Vagina (tissue), 2 donors: ENCODE measurements around the gene TET2. TPM values are rescaled to one million over a fixed set of nuclear protein-coding genes. Genes with fewer than 3 reads are reported as not detected.

Experiments
- DNase-seq, 2 donors: peaks; one replicate each; pipeline ENCODE4 v3.0.0-alpha.2; 2017; ENCODE audit errors: extremely low spot score in 2 of 2
- H3K27ac ChIP-seq: fragments of 200-600 bp; sonication (generic); one replicate; pipeline ENCODE4 v1.5.1; 2019
- H3K27me3 ChIP-seq: fragments of 200-600 bp; sonication (generic); one replicate; pipeline ENCODE4 v1.5.1; 2019
- H3K36me3 ChIP-seq, 2 donors: fragments of 200-600 bp; sonication (generic); one replicate each; pipeline ENCODE4 v1.5.1; 2017 to 2019
- H3K4me1 ChIP-seq: fragments of 200-600 bp; sonication (generic); one replicate; pipeline ENCODE4 v1.5.1; 2019
- H3K4me3 ChIP-seq, 2 donors: fragments of 200-600 bp; sonication (generic); 1 replicate in 1 of 2; 2 replicates in 1 of 2; pipeline ENCODE4 v1.5.1; 2016 to 2019
- H3K9me3 ChIP-seq: fragments of 200-600 bp; sonication (generic); one replicate; pipeline ENCODE4 v1.5.1; 2019
- CTCF ChIP-seq, 3 experiments: fragments of 450-650 bp in 2 of 3; fragments of 200-600 bp in 1 of 3; sonication (generic) in 1 of 3; IDR thresholded peaks; one replicate each; pipeline ENCODE4 v1.5.1; 2017 to 2019; ENCODE audit warnings: antibody characterized with exemption in 3 of 3, mild to moderate bottlenecking in 2 of 3, moderate library complexity in 2 of 3
- POLR2A ChIP-seq, 2 donors: fragments of 450-650 bp; IDR thresholded peaks; one replicate each; pipeline ENCODE4 v1.6.1; 2017; ENCODE audit warnings: antibody characterized with exemption in 2 of 2, mild to moderate bottlenecking in 2 of 2, moderate library complexity in 2 of 2
- POLR2AphosphoS5 ChIP-seq, 2 donors: sonication (generic); formaldehyde crosslinking; IDR thresholded peaks; one replicate each; pipeline ENCODE4 v1.9.0; 2017; ENCODE audit warnings: antibody characterized with exemption in 2 of 2, mild to moderate bottlenecking in 2 of 2, low read depth in 1 of 2; ENCODE audit not compliant: insufficient read depth in 1 of 2
- intact Hi-C: fragments of 100-400 bp; cut with DNase I; formaldehyde crosslinking; loops from one replicate; pipeline ENCODE4 v1.15.1; 2023
- total RNA-seq: library from RNA; depleted of rRNA; stranded (reverse); fragments of >200 nt; gene quantifications from one replicate; pipeline ENCODE4 v1.2.3, GENCODE V29; 2016

Gene TET2
- total RNA-seq, 1 donor from 2014 or later, result 31.9 TPM

- H3K36me3 ChIP-seq, result no peaks in the 10 kb centered on the region
- TF ChIP-seq POLR2A (IDR thresholded peaks at IDR 0.05), result no peak
- TF ChIP-seq CTCF (IDR thresholded peaks at IDR 0.05), result no peak
- no peak for TF ChIP-seq POLR2AphosphoS5 (IDR thresholded peaks at IDR 0.05; ENCODE audit: insufficient read depth in 1 of 2, low read depth in 1 of 2)
- no peaks in the 10 kb centered on the region for H3K9me3 ChIP-seq
- peaks cover 5% of the 10 kb centered on the region for H3K4me1 ChIP-seq
- intact Hi-C loops, result no loop called here
- no peak overlapping the region for H3K4me3 ChIP-seq
- H3K27me3 ChIP-seq, result no peaks in the 10 kb centered on the region
- no peak overlapping the region for H3K27ac ChIP-seq
- no peak for DNase-seq
Measured at GRCh38 chr4:105227054-105227453, 80.4 kb downstream of the TET2 start.

GRCh38 chr4:105230287-105230686, 83.6 kb downstream of the TET2 start:
- H3K9me3 ChIP-seq, result no peaks in the 10 kb centered on the region
- no peak for DNase-seq
- no peak overlapping the region for H3K4me3 ChIP-seq
- H3K27me3 ChIP-seq, result no peaks in the 10 kb centered on the region
- peaks cover 0 to 17% of the 10 kb centered on the region in 2 donors for H3K36me3 ChIP-seq
- no peak overlapping the region for H3K27ac ChIP-seq
- H3K4me1 ChIP-seq, result no peaks in the 10 kb centered on the region
- intact Hi-C loops, result no loop called here
- TF ChIP-seq POLR2AphosphoS5 (IDR thresholded peaks at IDR 0.05; ENCODE audit: insufficient read depth in 1 of 2, low read depth in 1 of 2) (no peak), POLR2A (IDR thresholded peaks at IDR 0.05) (no peak), CTCF (IDR thresholded peaks at IDR 0.05) (no peak)

- Histone ChIP-seq H3K27ac (no peak overlapping the region), H3K27me3 (no peaks in the 10 kb centered on the region), H3K9me3 (no peaks in the 10 kb centered on the region), H3K36me3 (peaks cover 0 to 25% of the 10 kb centered on the region in 2 donors), H3K4me1 (peaks cover 9% of the 10 kb centered on the region), H3K4me3 (no peak overlapping the region)
- DNase-seq, result no peak
- no peak for TF ChIP-seq POLR2A (IDR thresholded peaks at IDR 0.05)
- no peak for TF ChIP-seq POLR2AphosphoS5 (IDR thresholded peaks at IDR 0.05; ENCODE audit: insufficient read depth in 1 of 2, low read depth in 1 of 2)
- TF ChIP-seq CTCF (IDR thresholded peaks at IDR 0.05), result no peak
- intact Hi-C loops, result no loop called here
Measured at GRCh38 chr4:105232374-105232773, 85.7 kb downstream of the TET2 start.

DNA sequence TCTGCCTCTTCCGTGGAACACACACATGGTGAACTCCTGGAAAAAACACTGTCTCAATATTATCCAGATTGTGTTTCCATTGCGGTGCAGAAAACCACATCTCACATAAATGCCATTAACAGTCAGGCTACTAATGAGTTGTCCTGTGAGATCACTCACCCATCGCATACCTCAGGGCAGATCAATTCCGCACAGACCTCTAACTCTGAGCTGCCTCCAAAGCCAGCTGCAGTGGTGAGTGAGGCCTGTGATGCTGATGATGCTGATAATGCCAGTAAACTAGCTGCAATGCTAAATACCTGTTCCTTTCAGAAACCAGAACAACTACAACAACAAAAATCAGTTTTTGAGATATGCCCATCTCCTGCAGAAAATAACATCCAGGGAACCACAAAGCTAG, 87.9 kb downstream of the TET2 start:
- H3K27me3 ChIP-seq, result no peaks in the 10 kb centered on the region
- H3K27ac ChIP-seq, result no peak overlapping the region
- peaks cover 0 to 25% of the 10 kb centered on the region in 2 donors for H3K36me3 ChIP-seq
- no peak overlapping the region for H3K4me3 ChIP-seq
- peaks cover 9% of the 10 kb centered on the region for H3K4me1 ChIP-seq
- intact Hi-C loops, result no loop called here
- TF ChIP-seq POLR2AphosphoS5 (IDR thresholded peaks at IDR 0.05; ENCODE audit: insufficient read depth in 1 of 2, low read depth in 1 of 2), result no peak
- no peak for TF ChIP-seq POLR2A (IDR thresholded peaks at IDR 0.05)
- no peak for TF ChIP-seq CTCF (IDR thresholded peaks at IDR 0.05)
- H3K9me3 ChIP-seq, result no peaks in the 10 kb centered on the region
- DNase-seq, result no peak

- no peak overlapping the region for H3K27ac ChIP-seq
- no peak for TF ChIP-seq CTCF (IDR thresholded peaks at IDR 0.05)
- TF ChIP-seq POLR2A (IDR thresholded peaks at IDR 0.05), result no peak
- no peak for TF ChIP-seq POLR2AphosphoS5 (IDR thresholded peaks at IDR 0.05; ENCODE audit: insufficient read depth in 1 of 2, low read depth in 1 of 2)
- H3K4me1 ChIP-seq, result peaks cover 9% of the 10 kb centered on the region
- no peaks in the 10 kb centered on the region for H3K27me3 ChIP-seq
- no peak for DNase-seq
- peaks cover 0 to 25% of the 10 kb centered on the region in 2 donors for H3K36me3 ChIP-seq
- no peak overlapping the region for H3K4me3 ChIP-seq
- intact Hi-C loops, result no loop called here
- no peaks in the 10 kb centered on the region for H3K9me3 ChIP-seq
Measured at GRCh38 chr4:105236202-105236915, 89.7 kb downstream of the TET2 start.
